HG02642 (cell line): ENCODE results near the gene ARHGEF12.

Experiments
- ATAC-seq: cut with Tn5 transposase; IDR thresholded peaks from one replicate; pipeline ENCODE4 v1.9.1; 2021; ENCODE audit warnings: mild to moderate bottlenecking; ENCODE audit not compliant: unreplicated experiment, poor library complexity

Gene ARHGEF12

DNA sequence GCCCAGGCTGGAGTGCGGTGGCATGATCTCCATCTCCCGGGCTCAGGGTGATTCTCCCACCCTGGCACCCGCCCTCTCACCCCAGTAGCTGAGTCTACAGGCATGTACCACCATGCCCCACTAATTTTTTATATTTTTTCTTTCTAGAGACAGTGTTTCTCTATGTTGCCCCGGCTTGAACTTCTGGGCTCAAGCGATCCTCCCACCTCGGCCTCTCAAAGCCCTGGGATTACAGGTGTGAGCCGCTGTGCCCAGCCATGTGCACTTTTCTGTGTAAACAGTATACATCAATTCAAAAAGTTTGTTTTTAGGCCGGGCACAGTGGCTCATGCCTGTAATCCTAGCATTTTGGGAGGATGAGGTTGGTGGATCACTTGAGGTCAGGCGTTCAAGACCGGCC, 190.0 kb downstream of the ARHGEF12 start:
- no peak for ATAC-seq

DNA sequence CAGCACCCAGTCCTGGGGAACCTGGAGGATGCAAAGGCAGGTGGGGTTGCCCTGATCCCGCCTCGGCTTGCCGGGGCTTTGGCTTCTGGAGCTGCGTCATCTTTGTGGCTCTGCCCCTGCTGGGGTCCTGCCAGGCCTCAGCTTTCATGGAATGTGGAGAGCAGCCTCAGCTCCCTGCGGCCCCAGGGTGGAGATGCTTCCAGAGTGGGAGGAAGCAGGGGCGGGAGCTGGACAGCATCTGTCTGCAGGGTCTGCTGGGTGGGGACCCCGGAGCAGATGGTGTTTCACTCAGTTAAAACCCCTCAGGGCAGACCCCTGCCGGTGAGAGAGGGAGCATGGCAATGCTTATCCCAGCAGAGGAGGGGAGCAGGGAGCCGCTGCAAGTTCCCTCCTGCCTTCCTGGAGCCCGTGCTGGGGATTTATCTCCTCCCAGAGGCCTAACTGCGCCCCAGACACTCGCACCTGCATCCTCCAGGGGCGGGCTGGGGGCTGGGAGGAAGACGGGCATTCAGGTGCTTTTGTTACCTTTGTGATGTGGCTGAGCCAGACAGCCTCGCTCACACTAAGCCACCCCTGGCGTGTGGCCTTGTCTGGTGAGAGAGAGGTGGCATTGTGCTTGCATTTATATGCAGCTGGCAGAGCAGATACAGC, 191.0 kb downstream of the ARHGEF12 start:
- ATAC-seq: no peak

DNA sequence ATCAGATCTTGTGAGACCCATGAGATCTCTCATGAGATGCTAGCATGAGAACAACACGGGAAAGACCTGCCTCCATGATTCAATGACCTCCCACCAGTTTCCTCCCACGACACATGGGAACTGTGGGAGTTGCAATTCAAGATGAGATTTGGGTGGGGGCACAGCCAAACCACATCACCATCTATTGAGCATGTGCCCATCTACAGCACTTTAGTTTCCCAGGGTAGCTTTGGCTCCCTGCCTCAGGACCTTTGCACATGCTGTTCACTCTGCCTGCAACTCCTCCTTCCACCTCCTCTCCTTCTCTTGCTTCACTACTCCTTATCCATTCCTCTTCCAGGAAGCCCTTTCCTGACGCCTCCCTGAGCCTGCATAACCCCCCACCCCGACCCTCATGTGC, 192.5 kb downstream of the ARHGEF12 start:
- no peak for ATAC-seq

DNA sequence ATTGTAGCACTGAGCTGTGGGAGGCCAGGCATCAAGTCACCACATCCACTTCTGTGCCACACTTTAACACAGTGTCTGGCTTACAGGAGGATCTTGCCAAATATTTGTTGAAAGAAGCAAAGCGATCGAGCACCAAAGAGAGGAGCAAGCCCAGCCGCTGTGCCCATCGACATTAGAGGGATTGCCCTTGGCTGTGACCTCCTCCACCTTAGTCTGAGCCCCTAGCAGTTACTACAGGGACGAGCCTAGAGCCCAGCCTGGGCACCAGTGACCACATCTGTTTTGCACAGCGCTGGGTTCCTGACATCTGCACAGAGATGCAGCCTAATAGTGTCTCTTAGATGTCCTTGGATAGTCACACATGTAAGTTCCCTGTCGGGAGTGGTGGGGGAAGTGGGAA, 193.0 kb downstream of the ARHGEF12 start:
- no peak for ATAC-seq

DNA sequence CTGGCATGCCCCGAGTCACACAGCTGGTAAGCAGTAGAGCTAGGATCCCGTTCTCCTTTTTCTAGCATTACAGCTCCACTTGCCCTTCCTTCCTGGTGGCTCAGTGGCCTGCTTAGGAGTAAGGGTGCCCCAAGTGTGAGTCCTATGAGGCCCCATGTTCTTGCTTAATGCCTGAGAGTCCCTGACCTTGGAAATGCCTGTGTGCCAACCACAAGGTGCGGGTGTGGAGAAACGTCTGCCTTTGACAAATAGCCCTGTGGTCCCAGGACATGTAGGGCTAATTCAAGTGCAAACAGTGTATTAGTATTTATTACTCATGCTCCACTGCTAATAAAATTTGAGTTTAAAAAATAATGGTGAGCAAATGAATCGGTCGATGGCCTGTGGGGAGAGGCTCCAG, 193.7 kb downstream of the ARHGEF12 start:
- no peak for ATAC-seq

DNA sequence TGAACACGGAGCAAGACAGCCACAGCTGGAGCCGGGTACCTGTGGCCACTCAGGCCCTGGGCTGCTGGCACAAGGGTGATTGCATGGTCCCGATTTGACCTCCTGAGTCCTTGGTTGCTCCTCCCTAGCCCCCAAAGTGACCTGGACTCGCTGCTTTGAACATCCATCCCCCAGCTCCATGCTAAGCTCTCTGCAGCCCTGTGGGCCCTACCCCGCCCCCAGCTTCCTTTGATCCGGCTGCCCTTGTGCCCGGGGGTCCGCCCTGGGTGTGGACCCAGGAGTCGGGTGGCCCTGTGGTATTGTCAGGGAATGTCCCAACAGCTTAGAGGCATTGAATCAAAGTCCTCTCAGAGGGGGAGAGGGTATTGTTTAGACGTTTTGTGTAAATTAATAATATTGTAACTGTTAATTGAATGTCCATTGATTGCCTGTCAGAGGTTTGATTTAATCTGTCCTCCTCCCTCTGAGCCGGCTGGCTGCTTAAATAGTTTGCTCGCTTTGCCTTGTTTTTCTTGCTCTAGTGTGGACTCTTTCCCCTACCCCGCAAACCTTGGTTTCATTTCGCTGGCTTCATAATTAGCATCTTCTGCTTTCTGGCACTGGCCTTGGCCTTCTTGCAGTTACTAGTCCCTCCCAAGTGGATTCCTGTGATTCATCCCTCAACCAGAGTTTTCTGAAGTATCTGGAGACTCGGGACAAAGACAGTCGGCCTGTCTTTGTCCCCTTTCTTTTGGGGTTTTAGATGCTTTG, 196.0 kb downstream of the ARHGEF12 start:
- ATAC-seq: no peak

DNA sequence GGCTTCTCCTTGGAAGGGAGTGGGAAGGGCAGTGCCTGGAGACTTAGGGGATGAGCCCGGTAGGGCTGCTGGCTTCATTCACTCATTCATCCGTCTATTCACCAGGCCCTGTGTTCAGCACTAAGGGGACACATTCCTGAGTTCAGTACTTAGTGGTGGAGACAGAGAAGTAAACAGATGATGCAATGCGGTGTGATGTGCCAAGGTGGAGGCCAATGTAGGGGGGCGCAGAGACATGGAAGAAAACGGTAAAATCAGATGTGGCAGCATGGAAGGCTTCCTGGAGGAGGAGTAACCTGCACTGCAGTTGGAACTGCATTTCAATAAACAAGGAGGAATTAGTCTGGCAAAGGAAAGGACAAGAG, 196.6 kb downstream of the ARHGEF12 start:
- ATAC-seq: no peak

DNA sequence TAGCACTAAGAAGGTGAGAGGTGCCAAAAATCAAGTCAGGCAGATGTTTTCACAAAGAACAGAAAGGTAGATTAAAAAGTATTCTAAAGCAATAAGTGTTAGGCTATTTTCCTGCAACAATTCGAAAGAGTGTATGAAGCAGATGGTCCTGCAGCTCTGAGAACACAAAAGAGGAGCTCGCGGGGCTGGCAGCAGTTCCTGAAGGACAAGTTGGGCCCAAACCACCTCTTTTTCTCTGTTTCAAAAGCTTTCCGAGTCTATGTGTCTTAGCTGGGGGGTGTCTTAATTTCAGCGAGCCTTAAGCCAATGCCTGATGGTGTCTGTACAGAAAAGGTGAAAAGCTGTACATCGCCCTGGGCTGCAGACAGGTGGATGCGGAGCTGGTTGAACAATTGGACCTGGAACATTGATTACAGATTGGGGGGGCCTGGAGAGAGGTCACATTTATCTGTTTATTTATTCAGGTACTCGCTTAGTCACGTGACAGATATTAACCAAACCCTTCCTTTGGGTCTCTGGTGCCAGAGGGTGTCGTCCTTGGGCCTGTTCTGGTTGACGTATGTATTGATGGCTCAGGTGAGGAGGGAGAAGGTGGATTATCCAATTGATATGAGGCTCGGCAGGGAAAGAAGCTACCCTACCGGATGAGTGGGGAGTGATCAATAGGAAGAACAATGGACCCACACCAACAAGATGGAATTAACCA, 200.0 kb downstream of the ARHGEF12 start:
- no peak for ATAC-seq

DNA sequence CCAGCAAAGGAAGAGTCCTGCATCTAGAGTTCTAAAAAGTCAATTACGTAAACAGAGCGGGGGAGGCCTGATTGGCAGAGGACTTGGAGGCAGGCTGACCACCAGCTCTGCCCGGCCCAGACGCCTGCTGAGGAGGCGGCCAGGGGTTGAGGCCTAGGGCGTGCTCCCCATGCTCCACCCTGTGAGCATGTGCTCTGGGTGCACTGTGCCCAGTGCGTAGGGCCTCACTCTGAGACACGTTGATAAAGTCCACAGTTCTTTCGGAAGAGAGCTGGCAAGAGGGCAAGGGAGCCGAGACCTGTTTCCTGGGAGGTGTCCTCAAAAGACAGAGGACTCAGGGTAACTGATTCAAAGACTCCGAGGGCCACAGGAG, 200.6 kb downstream of the ARHGEF12 start:
- ATAC-seq: no peak

DNA sequence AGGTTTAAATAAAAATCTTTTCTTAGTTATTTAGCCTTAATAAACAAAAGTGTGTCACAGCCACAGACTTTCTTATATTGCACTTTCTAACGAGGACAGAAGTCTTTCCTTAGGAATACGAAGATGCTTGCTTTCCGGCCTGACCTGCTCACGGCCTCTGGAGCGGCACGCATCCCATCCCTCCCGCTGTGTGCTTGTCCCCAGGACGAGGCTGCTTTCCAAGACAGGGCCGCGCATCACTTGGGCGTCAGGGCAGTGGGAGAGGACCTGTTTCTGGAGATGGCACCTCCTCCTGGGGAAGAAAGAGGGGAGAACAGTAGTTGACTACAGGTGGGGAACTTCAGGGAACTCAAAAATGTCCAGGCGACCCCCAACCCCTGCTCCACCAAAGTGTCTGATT, 201.8 kb downstream of the ARHGEF12 start:
- ATAC-seq: no peak

DNA sequence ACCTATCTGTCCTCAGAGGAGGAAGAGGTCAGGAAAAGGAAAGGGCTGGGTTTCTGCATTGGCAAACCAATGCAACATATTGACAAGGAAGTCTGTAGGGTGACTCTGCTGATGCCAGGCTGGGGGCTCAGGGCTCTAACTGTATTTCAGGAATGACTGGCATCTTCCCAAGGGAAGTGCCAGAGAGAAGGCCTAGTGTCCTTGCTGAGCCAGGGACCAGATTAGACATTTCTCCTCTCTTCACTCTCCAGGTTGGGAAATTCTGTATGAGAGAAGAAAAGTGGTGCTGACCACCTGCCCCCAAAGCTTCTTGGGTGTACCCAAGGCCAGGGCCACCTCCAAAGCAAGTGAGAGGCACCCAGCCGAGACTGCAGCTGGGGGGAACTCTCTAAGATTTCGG, 202.5 kb downstream of the ARHGEF12 start:
- ATAC-seq: no peak
